Parietal lobe (tissue), 1 donor: Measurements from ENCODE around the gene JAKMIP3. TPM values are rescaled to one million over a fixed set of nuclear protein-coding genes. Genes with fewer than 3 reads are reported as not detected.

Experiments used
- total RNA-seq: library from RNA; depleted of rRNA; stranded (reverse); fragments of >200 nt; gene quantifications from one replicate; pipeline ENCODE4 v1.2.3, GENCODE V29; 2014

JAKMIP3 gene
- 7.8 TPM for total RNA-seq

DNA sequence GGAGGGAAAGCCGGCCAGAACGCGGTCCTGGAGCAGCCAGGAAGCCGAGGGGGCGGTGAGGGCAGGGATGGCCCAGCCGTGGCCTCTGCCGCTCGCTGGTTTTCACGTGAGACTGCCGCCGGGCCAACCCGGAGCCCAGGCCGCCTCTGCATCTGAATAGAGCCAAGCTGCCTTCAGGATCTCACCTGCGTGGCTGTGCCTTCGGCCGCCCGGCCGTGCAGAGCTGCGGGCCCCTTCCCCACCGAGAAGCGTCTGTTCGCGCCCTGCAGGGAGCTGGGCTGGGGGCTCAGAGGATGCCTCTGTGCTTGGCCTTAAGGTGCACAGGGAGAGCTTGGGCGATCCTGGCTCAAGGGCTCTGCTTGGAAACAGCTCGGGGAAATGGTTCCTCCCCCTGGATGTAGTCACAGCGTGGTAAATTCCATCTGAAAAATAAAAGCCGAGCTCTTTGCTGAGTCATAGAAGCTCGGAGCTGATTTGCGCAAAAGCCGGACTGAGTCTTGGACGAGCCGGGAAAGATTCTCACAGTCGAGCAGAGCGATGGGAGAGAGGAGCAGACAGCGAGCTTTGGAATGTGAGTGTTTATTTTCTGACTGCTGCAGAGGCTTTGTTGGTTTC lies at the start of gene JAKMIP3:
Gene JAKMIP3 (plus strand): TSS at position 456 of the 615 bp plus-strand sequence. CDS start 38,863 bp downstream, outside the sequence.

Other genes starting within 250 kb of the JAKMIP3 start
- 66.7 TPM for gene PPP2R2D, start 164.9 kb upstream of the JAKMIP3 start, total RNA-seq
- 32.6 TPM for gene BNIP3, start 84.0 kb upstream of the JAKMIP3 start, total RNA-seq
- gene DPYSL4, start 121.0 kb downstream of the JAKMIP3 start, total RNA-seq: 69.5 TPM
- 17.5 TPM for gene STK32C, start 242.0 kb downstream of the JAKMIP3 start, total RNA-seq